PFSK-1 (cell line): Measurements from ENCODE around the gene CEP55.

Experiments used
- POLR2AphosphoS5 ChIP-seq: IDR thresholded peaks from 2 replicates; pipeline ENCODE4 v1.6.1; 2012; ENCODE audit warnings: low read depth, mild to moderate bottlenecking, control low read depth, low read length, moderate library complexity
- TF ChIP-seq, protein P1 (sequence below), 2 experiments: IDR thresholded peaks; 2 replicates each; pipeline versions ENCODE4 v1.6.1 to v1.8.0; 2011 to 2012; ENCODE audit warnings: low read depth in 2 of 2, low read length in 2 of 2, control low read depth in 1 of 2, inconsistent platforms in 1 of 2, mild to moderate bottlenecking in 1 of 2, moderate library complexity in 1 of 2; ENCODE audit not compliant: insufficient read depth in 1 of 2

DNA sequence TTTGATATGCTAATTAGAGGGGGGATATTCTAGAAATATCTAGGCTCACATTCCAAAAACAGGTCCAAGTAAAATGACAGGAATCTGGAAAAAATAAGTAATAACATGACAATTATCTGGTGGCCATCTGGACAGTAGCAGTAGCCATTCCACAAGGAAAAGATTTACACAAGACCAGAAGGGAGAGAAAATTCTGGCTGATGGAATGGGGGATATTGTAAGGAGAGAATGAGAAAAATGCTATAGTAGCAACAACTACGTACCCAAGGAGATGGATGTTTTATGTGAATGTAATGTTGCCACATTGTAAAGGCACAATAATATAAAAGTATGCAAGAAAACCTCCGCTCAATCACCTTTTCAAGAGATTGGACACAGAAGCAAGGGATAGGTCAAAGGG is 19.7 kb upstream of the CEP55 start:
- no peak for TF ChIP-seq POLR2AphosphoS5
- TF ChIP-seq, protein P1, sequence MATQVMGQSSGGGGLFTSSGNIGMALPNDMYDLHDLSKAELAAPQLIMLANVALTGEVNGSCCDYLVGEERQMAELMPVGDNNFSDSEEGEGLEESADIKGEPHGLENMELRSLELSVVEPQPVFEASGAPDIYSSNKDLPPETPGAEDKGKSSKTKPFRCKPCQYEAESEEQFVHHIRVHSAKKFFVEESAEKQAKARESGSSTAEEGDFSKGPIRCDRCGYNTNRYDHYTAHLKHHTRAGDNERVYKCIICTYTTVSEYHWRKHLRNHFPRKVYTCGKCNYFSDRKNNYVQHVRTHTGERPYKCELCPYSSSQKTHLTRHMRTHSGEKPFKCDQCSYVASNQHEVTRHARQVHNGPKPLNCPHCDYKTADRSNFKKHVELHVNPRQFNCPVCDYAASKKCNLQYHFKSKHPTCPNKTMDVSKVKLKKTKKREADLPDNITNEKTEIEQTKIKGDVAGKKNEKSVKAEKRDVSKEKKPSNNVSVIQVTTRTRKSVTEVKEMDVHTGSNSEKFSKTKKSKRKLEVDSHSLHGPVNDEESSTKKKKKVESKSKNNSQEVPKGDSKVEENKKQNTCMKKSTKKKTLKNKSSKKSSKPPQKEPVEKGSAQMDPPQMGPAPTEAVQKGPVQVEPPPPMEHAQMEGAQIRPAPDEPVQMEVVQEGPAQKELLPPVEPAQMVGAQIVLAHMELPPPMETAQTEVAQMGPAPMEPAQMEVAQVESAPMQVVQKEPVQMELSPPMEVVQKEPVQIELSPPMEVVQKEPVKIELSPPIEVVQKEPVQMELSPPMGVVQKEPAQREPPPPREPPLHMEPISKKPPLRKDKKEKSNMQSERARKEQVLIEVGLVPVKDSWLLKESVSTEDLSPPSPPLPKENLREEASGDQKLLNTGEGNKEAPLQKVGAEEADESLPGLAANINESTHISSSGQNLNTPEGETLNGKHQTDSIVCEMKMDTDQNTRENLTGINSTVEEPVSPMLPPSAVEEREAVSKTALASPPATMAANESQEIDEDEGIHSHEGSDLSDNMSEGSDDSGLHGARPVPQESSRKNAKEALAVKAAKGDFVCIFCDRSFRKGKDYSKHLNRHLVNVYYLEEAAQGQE (IDR thresholded peaks at IDR 0.05; ENCODE audit: insufficient read depth in 1 of 2, low read depth in 2 of 2, low read length in 2 of 2): no peak
